Measurements from ENCODE around the gene NKAPD1. TPM values are rescaled to one million over a fixed set of nuclear protein-coding genes. Genes with fewer than 3 reads are reported as not detected.
A peak's percentile ranks its signal among the peaks of the same experiment; 100 is the strongest.

Gene NKAPD1
- total RNA-seq, 1 experiment from 2014 or later = 15.3 TPM

DNA sequence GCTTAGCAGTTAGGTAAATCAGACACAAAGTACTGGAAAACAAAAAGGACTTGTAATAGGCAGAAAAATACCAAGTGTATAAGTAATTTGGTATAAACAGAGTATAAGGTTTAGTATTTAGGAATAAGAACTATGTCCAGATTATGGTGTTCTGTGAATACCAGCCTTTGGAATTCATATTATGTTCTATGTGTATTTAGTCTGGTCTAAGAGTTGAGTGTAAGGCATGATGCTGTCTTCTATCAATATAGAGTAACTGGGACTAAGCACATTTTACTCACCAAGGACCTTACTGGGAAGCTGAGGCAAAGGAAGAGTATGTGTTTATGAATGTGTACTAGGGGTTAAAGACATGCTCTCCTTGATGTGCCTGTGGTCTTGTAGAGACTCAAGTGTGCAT lies 22.1 kb downstream of the NKAPD1 start:
- TF ChIP-seq ZNF423 (CRISPR knock-in tag; IDR thresholded peaks at IDR 0.05) (no peak), GRHL2 (CRISPR knock-in tag; IDR thresholded peaks at IDR 0.05; ENCODE audit: insufficient replicate concordance, severe bottlenecking) (no peak)
- Mint-ChIP-seq H3K4me3 (no peak overlapping the region), H3K27ac (no peak overlapping the region), H3K4me1 (no peaks in the 10 kb centered on the region), H3K27me3 (ENCODE audit: low read depth) (no peaks in the 10 kb centered on the region), H3K9me3 (no peaks in the 10 kb centered on the region), H3K36me3 (peaks cover 34% of the 10 kb centered on the region)
- ChIA-PET CTCF (interaction anchor here (1.1 kb wide), 1 partner anchor 18 kb away, joined by 4 read pairs; no protein-coding TSS in a partner anchor), POLR2A (no interaction called here)
- DNase-seq (ENCODE audit: low spot score) (no peak), ATAC-seq (no peak)

DNA sequence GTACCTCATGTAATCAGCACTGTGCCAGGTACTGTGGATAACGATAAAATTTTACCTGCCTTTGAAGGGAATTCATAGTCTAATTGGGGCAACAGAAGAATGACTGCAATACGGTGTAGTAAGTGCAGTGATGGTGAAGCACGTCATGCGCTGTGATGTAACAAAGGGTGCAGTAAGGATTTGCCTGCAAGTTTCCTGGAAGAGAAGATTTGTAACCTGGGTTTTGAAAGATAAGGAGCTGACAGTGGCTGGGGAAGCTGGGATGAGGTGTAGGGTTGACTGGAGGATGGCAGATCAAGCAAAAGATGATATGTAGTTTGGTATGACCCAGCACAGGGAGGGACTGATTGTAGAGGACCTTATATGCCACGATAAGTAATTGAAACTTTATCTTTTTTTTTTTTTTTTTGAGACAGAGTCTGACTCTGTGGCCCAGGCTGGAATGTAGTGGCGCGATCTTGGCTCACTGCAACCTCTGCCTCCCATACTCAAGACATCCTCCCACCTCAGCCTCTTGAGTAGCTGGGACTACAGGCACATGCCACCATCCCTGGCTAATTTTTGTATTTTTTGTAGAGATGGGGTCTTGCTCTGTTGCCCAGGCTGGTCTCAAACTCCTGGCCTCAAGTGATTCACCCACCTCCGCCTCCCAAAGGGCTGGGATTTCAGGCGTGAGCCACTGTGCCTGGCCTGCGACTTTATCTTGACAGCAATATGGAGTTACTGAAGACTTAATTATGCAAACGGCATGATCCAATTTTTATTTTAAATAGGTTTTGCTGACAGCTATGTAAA lies 23.8 kb downstream of the NKAPD1 start:
- POLR2A ChIA-PET = interaction anchor here (0.7 kb wide), 1 partner anchor 18 kb away, joined by 4 read pairs; no protein-coding TSS in a partner anchor

DNA sequence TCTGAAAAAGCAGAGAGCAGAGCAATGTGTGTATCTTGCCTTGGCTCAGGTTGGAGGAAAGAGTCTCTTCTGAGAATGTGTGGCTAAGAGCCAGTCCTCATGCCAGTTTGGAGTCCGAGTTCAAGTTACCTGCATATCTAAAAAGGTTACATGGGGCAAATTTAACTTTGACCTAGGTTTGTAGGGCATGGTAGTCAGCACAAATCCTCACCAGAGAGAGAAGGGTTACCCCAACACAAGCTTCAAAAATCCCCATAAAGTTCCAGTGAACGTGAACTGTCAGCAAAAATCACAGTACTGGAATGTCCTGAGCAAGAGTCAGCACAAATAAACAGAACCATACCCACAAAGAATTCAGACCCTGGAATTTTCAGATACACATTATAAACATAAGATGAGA lies 26.4 kb downstream of the NKAPD1 start:
- no peaks in the 10 kb centered on the region for H3K9me3 Mint-ChIP-seq
- CTCF ChIA-PET = interaction anchor here (2.3 kb wide), 1 partner anchor 13 kb away, joined by 14 read pairs; no protein-coding TSS in a partner anchor
- DNase-seq (ENCODE audit: low spot score) (no peak), ATAC-seq (no peak)
- H3K36me3 Mint-ChIP-seq = 0 out of 2 replicates have a peak, but pooled peaks cover 5% of the 10 kb centered on the region
- H3K27ac Mint-ChIP-seq = no peak overlapping the region
- no peaks in the 10 kb centered on the region for H3K4me1 Mint-ChIP-seq
- no peak overlapping the region for H3K4me3 Mint-ChIP-seq
- no peaks in the 10 kb centered on the region for H3K27me3 Mint-ChIP-seq (ENCODE audit: low read depth)
- POLR2A ChIA-PET = interaction anchor here (0.6 kb wide), 1 partner anchor 581 kb away, joined by 5 read pairs; no protein-coding TSS in a partner anchor
- TF ChIP-seq MXD4 (CRISPR knock-in tag; IDR thresholded peaks at IDR 0.05; ENCODE audit: borderline replicate concordance) (no peak), FOXP1 (CRISPR knock-in tag; IDR thresholded peaks at IDR 0.05; ENCODE audit: borderline replicate concordance) (no peak), RELA (CRISPR knock-in tag; IDR thresholded peaks at IDR 0.05; ENCODE audit: borderline replicate concordance) (no peak), MYBL2 (CRISPR knock-in tag; IDR thresholded peaks at IDR 0.05) (no peak), ELF4 (CRISPR knock-in tag; IDR thresholded peaks at IDR 0.05; ENCODE audit: low read depth) (no peak), GRHL2 (CRISPR knock-in tag; IDR thresholded peaks at IDR 0.05; ENCODE audit: insufficient replicate concordance, severe bottlenecking) (no peak), HMGA2 (CRISPR knock-in tag; IDR thresholded peaks at IDR 0.05) (no peak), SMAD4 (CRISPR knock-in tag; IDR thresholded peaks at IDR 0.05) (no peak)
- TF ChIP-seq, protein P1, sequence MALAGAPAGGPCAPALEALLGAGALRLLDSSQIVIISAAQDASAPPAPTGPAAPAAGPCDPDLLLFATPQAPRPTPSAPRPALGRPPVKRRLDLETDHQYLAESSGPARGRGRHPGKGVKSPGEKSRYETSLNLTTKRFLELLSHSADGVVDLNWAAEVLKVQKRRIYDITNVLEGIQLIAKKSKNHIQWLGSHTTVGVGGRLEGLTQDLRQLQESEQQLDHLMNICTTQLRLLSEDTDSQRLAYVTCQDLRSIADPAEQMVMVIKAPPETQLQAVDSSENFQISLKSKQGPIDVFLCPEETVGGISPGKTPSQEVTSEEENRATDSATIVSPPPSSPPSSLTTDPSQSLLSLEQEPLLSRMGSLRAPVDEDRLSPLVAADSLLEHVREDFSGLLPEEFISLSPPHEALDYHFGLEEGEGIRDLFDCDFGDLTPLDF (CRISPR knock-in tag; IDR thresholded peaks at IDR 0.05) = no peak
- TF ChIP-seq, protein P2, sequence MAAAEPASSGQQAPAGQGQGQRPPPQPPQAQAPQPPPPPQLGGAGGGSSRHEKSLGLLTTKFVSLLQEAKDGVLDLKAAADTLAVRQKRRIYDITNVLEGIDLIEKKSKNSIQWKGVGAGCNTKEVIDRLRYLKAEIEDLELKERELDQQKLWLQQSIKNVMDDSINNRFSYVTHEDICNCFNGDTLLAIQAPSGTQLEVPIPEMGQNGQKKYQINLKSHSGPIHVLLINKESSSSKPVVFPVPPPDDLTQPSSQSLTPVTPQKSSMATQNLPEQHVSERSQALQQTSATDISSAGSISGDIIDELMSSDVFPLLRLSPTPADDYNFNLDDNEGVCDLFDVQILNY (CRISPR knock-in tag; IDR thresholded peaks at IDR 0.05) = no peak
- TF ChIP-seq, protein P3, sequence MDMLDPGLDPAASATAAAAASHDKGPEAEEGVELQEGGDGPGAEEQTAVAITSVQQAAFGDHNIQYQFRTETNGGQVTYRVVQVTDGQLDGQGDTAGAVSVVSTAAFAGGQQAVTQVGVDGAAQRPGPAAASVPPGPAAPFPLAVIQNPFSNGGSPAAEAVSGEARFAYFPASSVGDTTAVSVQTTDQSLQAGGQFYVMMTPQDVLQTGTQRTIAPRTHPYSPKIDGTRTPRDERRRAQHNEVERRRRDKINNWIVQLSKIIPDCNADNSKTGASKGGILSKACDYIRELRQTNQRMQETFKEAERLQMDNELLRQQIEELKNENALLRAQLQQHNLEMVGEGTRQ (CRISPR knock-in tag; IDR thresholded peaks at IDR 0.05) = no peak
- TF ChIP-seq, protein P4, sequence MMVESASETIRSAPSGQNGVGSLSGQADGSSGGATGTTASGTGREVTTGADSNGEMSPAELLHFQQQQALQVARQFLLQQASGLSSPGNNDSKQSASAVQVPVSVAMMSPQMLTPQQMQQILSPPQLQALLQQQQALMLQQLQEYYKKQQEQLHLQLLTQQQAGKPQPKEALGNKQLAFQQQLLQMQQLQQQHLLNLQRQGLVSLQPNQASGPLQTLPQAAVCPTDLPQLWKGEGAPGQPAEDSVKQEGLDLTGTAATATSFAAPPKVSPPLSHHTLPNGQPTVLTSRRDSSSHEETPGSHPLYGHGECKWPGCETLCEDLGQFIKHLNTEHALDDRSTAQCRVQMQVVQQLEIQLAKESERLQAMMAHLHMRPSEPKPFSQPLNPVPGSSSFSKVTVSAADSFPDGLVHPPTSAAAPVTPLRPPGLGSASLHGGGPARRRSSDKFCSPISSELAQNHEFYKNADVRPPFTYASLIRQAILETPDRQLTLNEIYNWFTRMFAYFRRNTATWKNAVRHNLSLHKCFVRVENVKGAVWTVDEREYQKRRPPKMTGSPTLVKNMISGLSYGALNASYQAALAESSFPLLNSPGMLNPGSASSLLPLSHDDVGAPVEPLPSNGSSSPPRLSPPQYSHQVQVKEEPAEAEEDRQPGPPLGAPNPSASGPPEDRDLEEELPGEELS (CRISPR knock-in tag; IDR thresholded peaks at IDR 0.05) = no peak
- TF ChIP-seq, protein P5, sequence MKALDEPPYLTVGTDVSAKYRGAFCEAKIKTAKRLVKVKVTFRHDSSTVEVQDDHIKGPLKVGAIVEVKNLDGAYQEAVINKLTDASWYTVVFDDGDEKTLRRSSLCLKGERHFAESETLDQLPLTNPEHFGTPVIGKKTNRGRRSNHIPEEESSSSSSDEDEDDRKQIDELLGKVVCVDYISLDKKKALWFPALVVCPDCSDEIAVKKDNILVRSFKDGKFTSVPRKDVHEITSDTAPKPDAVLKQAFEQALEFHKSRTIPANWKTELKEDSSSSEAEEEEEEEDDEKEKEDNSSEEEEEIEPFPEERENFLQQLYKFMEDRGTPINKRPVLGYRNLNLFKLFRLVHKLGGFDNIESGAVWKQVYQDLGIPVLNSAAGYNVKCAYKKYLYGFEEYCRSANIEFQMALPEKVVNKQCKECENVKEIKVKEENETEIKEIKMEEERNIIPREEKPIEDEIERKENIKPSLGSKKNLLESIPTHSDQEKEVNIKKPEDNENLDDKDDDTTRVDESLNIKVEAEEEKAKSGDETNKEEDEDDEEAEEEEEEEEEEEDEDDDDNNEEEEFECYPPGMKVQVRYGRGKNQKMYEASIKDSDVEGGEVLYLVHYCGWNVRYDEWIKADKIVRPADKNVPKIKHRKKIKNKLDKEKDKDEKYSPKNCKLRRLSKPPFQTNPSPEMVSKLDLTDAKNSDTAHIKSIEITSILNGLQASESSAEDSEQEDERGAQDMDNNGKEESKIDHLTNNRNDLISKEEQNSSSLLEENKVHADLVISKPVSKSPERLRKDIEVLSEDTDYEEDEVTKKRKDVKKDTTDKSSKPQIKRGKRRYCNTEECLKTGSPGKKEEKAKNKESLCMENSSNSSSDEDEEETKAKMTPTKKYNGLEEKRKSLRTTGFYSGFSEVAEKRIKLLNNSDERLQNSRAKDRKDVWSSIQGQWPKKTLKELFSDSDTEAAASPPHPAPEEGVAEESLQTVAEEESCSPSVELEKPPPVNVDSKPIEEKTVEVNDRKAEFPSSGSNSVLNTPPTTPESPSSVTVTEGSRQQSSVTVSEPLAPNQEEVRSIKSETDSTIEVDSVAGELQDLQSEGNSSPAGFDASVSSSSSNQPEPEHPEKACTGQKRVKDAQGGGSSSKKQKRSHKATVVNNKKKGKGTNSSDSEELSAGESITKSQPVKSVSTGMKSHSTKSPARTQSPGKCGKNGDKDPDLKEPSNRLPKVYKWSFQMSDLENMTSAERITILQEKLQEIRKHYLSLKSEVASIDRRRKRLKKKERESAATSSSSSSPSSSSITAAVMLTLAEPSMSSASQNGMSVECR (CRISPR knock-in tag; IDR thresholded peaks at IDR 0.05; ENCODE audit: borderline replicate concordance) = no peak

More for the DNA sequence above, 23.8 kb downstream of the NKAPD1 start:
- TF ChIP-seq FOXJ3 (CRISPR knock-in tag; IDR thresholded peaks at IDR 0.05; ENCODE audit: borderline replicate concordance) (no peak), JUN (CRISPR knock-in tag; IDR thresholded peaks at IDR 0.05) (no peak), ZNF416 (CRISPR knock-in tag; IDR thresholded peaks at IDR 0.05) (no peak), MXD4 (CRISPR knock-in tag; IDR thresholded peaks at IDR 0.05; ENCODE audit: borderline replicate concordance) (no peak), ETV6 (CRISPR knock-in tag; IDR thresholded peaks at IDR 0.05) (no peak), ZNF232 (CRISPR knock-in tag; IDR thresholded peaks at IDR 0.05) (no peak)
- TF ChIP-seq, protein P6, sequence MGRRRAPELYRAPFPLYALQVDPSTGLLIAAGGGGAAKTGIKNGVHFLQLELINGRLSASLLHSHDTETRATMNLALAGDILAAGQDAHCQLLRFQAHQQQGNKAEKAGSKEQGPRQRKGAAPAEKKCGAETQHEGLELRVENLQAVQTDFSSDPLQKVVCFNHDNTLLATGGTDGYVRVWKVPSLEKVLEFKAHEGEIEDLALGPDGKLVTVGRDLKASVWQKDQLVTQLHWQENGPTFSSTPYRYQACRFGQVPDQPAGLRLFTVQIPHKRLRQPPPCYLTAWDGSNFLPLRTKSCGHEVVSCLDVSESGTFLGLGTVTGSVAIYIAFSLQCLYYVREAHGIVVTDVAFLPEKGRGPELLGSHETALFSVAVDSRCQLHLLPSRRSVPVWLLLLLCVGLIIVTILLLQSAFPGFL (CRISPR knock-in tag; IDR thresholded peaks at IDR 0.05; ENCODE audit: borderline replicate concordance) = no peak
- TF ChIP-seq, protein P7, sequence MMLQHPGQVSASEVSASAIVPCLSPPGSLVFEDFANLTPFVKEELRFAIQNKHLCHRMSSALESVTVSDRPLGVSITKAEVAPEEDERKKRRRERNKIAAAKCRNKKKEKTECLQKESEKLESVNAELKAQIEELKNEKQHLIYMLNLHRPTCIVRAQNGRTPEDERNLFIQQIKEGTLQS (CRISPR knock-in tag; conservative IDR thresholded peaks at IDR 0.05) = no peak
- Mint-ChIP-seq H3K4me3 (no peak overlapping the region), H3K36me3 (peaks cover 18% of the 10 kb centered on the region), H3K4me1 (no peaks in the 10 kb centered on the region), H3K27ac (peak overlapping the region; percentile 4; the same call in 1 of the 2 replicates), H3K9me3 (no peaks in the 10 kb centered on the region), H3K27me3 (ENCODE audit: low read depth) (no peaks in the 10 kb centered on the region)
- CTCF ChIA-PET = interaction anchor here (1.1 kb wide), 1 partner anchor 16 kb away, joined by 5 read pairs; no protein-coding TSS in a partner anchor
- no peak for ATAC-seq
- DNase-seq (ENCODE audit: low spot score) = no peak

Measured in WTC11 (cell line).